HFF-Myc (cell line): ENCODE results near the gene KAZN.

Experiments used
- DNase-seq: peaks from one replicate; pipeline ENCODE4 v3.0.0-alpha.2; 2011; ENCODE audit warnings: low read depth; ENCODE audit errors: extremely low read depth
- H3K4me3 ChIP-seq: replicated peaks from 2 replicates; pipeline ENCODE4 v1.5.1; 2011; ENCODE audit warnings: low read depth, mild to moderate bottlenecking, control low read depth, low read length
- TF ChIP-seq, protein P1 (sequence below): IDR thresholded peaks from 2 replicates; pipeline ENCODE4 v1.5.1; 2012; ENCODE audit warnings: mild to moderate bottlenecking, low read depth, low read length, control low read depth; ENCODE audit errors: missing control alignments

The KAZN gene

DNA sequence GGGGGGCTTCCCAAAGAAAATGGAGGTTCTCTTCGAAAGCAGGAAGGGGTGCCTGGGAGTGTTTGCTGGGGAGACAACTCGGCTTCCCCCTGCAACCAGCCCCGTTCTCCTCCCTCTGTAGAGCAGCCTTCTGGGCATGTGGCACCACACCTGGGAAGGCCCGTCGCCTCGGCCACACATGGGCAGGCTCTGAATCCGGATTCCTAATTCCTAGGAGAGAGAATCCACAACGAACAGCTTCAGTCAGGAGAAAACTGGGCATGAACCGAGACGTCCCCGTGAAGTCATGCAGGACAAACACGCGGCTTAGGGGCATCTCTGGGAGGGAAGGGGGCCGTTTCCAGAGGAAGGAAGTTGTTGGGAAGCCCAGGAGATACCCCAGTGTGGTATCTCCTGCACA, 224.5 kb downstream of the KAZN start:
- TF ChIP-seq, protein P1, sequence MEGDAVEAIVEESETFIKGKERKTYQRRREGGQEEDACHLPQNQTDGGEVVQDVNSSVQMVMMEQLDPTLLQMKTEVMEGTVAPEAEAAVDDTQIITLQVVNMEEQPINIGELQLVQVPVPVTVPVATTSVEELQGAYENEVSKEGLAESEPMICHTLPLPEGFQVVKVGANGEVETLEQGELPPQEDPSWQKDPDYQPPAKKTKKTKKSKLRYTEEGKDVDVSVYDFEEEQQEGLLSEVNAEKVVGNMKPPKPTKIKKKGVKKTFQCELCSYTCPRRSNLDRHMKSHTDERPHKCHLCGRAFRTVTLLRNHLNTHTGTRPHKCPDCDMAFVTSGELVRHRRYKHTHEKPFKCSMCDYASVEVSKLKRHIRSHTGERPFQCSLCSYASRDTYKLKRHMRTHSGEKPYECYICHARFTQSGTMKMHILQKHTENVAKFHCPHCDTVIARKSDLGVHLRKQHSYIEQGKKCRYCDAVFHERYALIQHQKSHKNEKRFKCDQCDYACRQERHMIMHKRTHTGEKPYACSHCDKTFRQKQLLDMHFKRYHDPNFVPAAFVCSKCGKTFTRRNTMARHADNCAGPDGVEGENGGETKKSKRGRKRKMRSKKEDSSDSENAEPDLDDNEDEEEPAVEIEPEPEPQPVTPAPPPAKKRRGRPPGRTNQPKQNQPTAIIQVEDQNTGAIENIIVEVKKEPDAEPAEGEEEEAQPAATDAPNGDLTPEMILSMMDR: no peak
- DNase-seq: no peak

GRCh38 chr1:14824314-14824915, 225.9 kb downstream of the KAZN start:
- no peak for DNase-seq
- no peak overlapping the region for H3K4me3 ChIP-seq

More for the DNA sequence above, 224.5 kb downstream of the KAZN start:
- no peak overlapping the region for H3K4me3 ChIP-seq

DNA sequence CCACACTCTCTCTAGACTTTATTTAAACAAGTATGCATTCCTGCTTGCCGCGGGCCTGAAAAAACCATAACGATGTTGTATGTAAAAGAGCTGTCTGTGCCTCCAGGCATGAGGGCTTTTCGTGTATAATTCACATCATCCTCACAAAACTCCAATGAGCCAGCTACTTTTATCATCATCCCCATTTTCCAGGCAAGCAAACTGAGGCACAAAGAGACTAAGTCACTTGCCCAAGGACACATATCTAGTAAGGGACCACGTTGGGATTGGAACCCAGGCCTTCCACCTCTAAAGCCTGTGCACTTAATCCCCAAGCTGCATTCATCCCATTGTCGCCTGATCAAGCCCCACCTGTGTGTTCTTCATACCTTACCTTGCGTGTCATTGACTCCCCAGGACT, 226.9 kb downstream of the KAZN start:
- TF ChIP-seq, protein P1: no peak
- H3K4me3 ChIP-seq: no peak overlapping the region
- no peak for DNase-seq

More at GRCh38 chr1:14824314-14824915, 225.9 kb downstream of the KAZN start:
- TF ChIP-seq, protein P1: no peak

DNA sequence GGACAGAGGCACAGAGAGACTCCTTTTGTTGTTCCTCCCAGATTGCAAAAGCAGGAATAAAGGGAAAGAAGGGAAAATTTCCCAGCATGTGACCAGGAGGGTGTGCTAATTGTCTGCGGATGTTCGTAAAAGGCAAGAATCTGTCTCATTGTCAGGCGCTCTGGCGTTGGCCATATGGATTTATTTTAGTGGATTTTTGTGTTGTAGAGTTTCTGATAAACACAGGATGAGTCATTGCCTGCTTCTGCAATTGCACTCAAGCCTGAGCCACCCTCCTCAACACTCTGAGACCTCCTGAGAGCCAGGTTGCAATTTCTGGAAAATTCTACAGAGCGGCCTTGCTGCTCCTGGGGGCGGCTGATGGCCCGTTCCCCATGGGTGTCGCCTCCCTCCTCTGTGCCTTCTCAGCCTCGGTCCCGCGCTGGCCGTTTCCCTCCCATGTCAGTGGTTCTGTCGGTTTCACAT, 227.7 kb downstream of the KAZN start:
- DNase-seq: peak; percentile 96
- no peak overlapping the region for H3K4me3 ChIP-seq
- TF ChIP-seq, protein P1: peak; percentile 32

- H3K4me3 ChIP-seq: no peak overlapping the region
- TF ChIP-seq, protein P1: no peak
- no peak for DNase-seq
Measured at GRCh38 chr1:14826731-14827326, 228.3 kb downstream of the KAZN start.

- no peak overlapping the region for H3K4me3 ChIP-seq
- DNase-seq: no peak
- TF ChIP-seq, protein P1: no peak
Measured at GRCh38 chr1:14827870-14828269, 229.4 kb downstream of the KAZN start.
